H1 (cell line): Measurements from ENCODE around the gene VSX1. TPM values are rescaled to one million over a fixed set of nuclear protein-coding genes. Genes with fewer than 3 reads are reported as not detected.

Source experiments
- CTCF ChIA-PET: fragments of 300-600 bp; sonication (Branson Sonifier 250); formaldehyde crosslinking; loops from one replicate; lab custom pipeline; 2021; ENCODE audit not compliant: partially characterized antibody; lab: Charles Lee
- POLR2A ChIA-PET: fragments of 300-600 bp; sonication (Branson Sonifier 250); formaldehyde crosslinking; loops from one replicate; lab custom pipeline; 2021; ENCODE audit warnings: inconsistent platforms; ENCODE audit not compliant: partially characterized antibody; lab: Charles Lee
- DNase-seq, 2 experiments: peaks; one replicate each; pipeline versions ENCODE4 v3.0.0 to v3.0.0-alpha.2; 2010 to 2022; ENCODE audit warnings: low spot score in 2 of 2, low read depth in 1 of 2, mixed read lengths in 1 of 2
- FAIRE-seq: peaks from 2 replicates; lab custom pipeline; 2011; peaks lifted over from hg19 to GRCh38; lab: Jason Lieb, UNC
- H2AFZ ChIP-seq: 2 replicates; pipeline ENCODE4 v1.8.1; 2012; ENCODE audit warnings: low read length, inconsistent platforms
- H2AK5ac ChIP-seq: 2 replicates; pipeline ENCODE4 v1.6.1; 2013; ENCODE audit warnings: low read depth, low read length
- H2BK120ac ChIP-seq: replicated peaks from 2 replicates; pipeline ENCODE3; 2013; ENCODE audit warnings: low read depth, low read length, inconsistent platforms
- H2BK12ac ChIP-seq: 2 replicates; pipeline ENCODE4 v1.6.1; 2013; ENCODE audit warnings: low read depth, low read length
- H2BK15ac ChIP-seq: 2 replicates; pipeline ENCODE4 v1.6.1; 2013; ENCODE audit warnings: low read length
- H2BK20ac ChIP-seq: 2 replicates; pipeline ENCODE4 v1.6.1; 2013; ENCODE audit warnings: low read length
- H2BK5ac ChIP-seq: 2 replicates; pipeline ENCODE4 v1.6.1; 2013; ENCODE audit warnings: low read depth, low read length
- H3K14ac ChIP-seq: 2 replicates; pipeline ENCODE4 v1.6.1; 2013; ENCODE audit warnings: inconsistent platforms; ENCODE audit not compliant: insufficient read length
- H3K18ac ChIP-seq: 2 replicates; pipeline ENCODE4 v1.6.1; 2013; ENCODE audit warnings: low read length; ENCODE audit errors: extremely low read depth
- H3K23ac ChIP-seq: 2 replicates; pipeline ENCODE4 v1.6.1; 2013; ENCODE audit warnings: inconsistent platforms; ENCODE audit not compliant: insufficient read length
- H3K23me2 ChIP-seq: 2 replicates; pipeline ENCODE4 v1.6.1; 2013; ENCODE audit warnings: low read depth, low read length
- H3K27ac ChIP-seq: 2 replicates; pipeline ENCODE4 v1.6.1; 2011; ENCODE audit warnings: low read depth, low read length, inconsistent platforms
- H3K27me3 ChIP-seq, 4 experiments: replicated peaks in 1 of 4; 1 replicate in 1 of 4; 2 replicates in 3 of 4; pipeline versions ENCODE4 v1.6.1 to v1.8.1; 2011 to 2013; ENCODE audit warnings: low read length in 3 of 4, mild to moderate bottlenecking in 3 of 4, inconsistent platforms in 2 of 4, mixed read lengths in 2 of 4, moderate library complexity in 1 of 4; ENCODE audit not compliant: control insufficient read depth in 3 of 4, insufficient read depth in 3 of 4; ENCODE audit errors: extremely low read depth in 1 of 4
- H3K36me3 ChIP-seq, 4 experiments: 2 replicates each; pipeline versions ENCODE4 v1.6.1 to v1.8.1; 2011 to 2013; ENCODE audit warnings: mild to moderate bottlenecking in 4 of 4, low read length in 3 of 4, moderate library complexity in 2 of 4, control low read depth in 1 of 4, inconsistent platforms in 1 of 4; ENCODE audit not compliant: insufficient read depth in 4 of 4, control insufficient read depth in 2 of 4
- H3K4ac ChIP-seq: replicated peaks from 2 replicates; pipeline ENCODE3; 2013; ENCODE audit warnings: low read length, low read depth, mixed read lengths, inconsistent platforms; ENCODE audit not compliant: insufficient read length
- H3K4me1 ChIP-seq, 4 experiments: replicated peaks in 1 of 4; 1 replicate in 1 of 4; 2 replicates in 3 of 4; pipeline versions ENCODE4 v1.6.1 to v1.8.1; 2011 to 2013; ENCODE audit warnings: low read length in 3 of 4, inconsistent platforms in 2 of 4, mixed read lengths in 1 of 4; ENCODE audit not compliant: insufficient read depth in 4 of 4, control insufficient read depth in 3 of 4
- H3K4me2 ChIP-seq, 2 experiments: 2 replicates each; pipeline versions ENCODE4 v1.6.1 to v1.8.1; 2011 to 2013; ENCODE audit warnings: low read depth in 2 of 2, low read length in 2 of 2, control low read depth in 1 of 2, inconsistent platforms in 1 of 2, mild to moderate bottlenecking in 1 of 2; ENCODE audit not compliant: insufficient read depth in 1 of 2
- H3K4me3 ChIP-seq, 4 experiments: fragments of 200-600, 300-600 bp in 1 of 4; sonication (generic), shearing (Covaris generic), sonication (Bioruptor Twin) in 1 of 4; 2 replicates each; pipeline versions ENCODE4 v1.5.1 to v1.8.1; 2011 to 2016; ENCODE audit warnings: low read length in 4 of 4, low read depth in 3 of 4, control low read depth in 2 of 4, inconsistent platforms in 2 of 4, mild to moderate bottlenecking in 2 of 4, mixed read lengths in 1 of 4, moderate library complexity in 1 of 4; ENCODE audit not compliant: insufficient read depth in 2 of 4; ENCODE audit errors: extremely low read depth in 1 of 4
- H3K56ac ChIP-seq: replicated peaks from 2 replicates; pipeline ENCODE3; 2013; ENCODE audit warnings: low read depth, mild to moderate bottlenecking, mixed read lengths, low read length, inconsistent platforms; ENCODE audit not compliant: insufficient read length
- H3K79me1 ChIP-seq: 2 replicates; pipeline ENCODE4 v1.6.1; 2013; ENCODE audit warnings: low read depth, low read length, control low read depth
- H3K79me2 ChIP-seq, 2 experiments: 2 replicates each; pipeline versions ENCODE4 v1.6.1 to v1.8.1; 2012 to 2013; ENCODE audit warnings: low read length in 2 of 2, mild to moderate bottlenecking in 2 of 2, inconsistent platforms in 1 of 2; ENCODE audit not compliant: insufficient read depth in 2 of 2, control insufficient read depth in 1 of 2
- H3K9ac ChIP-seq, 4 experiments: replicated peaks in 1 of 4; 1 replicate in 1 of 4; 2 replicates in 3 of 4; pipeline versions ENCODE4 v1.6.1 to v1.8.1; 2011 to 2013; ENCODE audit warnings: low read depth in 3 of 4, low read length in 3 of 4, control low read depth in 2 of 4, mild to moderate bottlenecking in 2 of 4, moderate library complexity in 2 of 4, inconsistent platforms in 1 of 4; ENCODE audit errors: extremely low read depth in 1 of 4
- H3K9me3 ChIP-seq, 2 experiments: 2 replicates each; pipeline versions ENCODE4 v1.6.1 to v1.8.1; 2012 to 2013; ENCODE audit warnings: mild to moderate bottlenecking in 2 of 2, moderate library complexity in 2 of 2, control low read depth in 1 of 2, inconsistent platforms in 1 of 2, low read depth in 1 of 2, low read length in 1 of 2, mixed read lengths in 1 of 2; ENCODE audit not compliant: insufficient read depth in 2 of 2
- H4K20me1 ChIP-seq, 2 experiments: replicated peaks in 1 of 2; 2 replicates each; pipeline versions ENCODE3 to v1.8.1; 2011 to 2013; ENCODE audit warnings: inconsistent platforms in 2 of 2, low read length in 2 of 2, mild to moderate bottlenecking in 1 of 2; ENCODE audit not compliant: insufficient read depth in 2 of 2, control insufficient read depth in 1 of 2
- H4K5ac ChIP-seq: 2 replicates; pipeline ENCODE4 v1.6.1; 2013; ENCODE audit warnings: low read length, low read depth, mixed read lengths, inconsistent platforms; ENCODE audit not compliant: insufficient read length
- H4K8ac ChIP-seq: 2 replicates; pipeline ENCODE4 v1.8.0; 2013; ENCODE audit warnings: mild to moderate bottlenecking, moderate library complexity, low read length, inconsistent platforms; ENCODE audit not compliant: insufficient read depth; ENCODE audit errors: extremely low read depth
- H4K91ac ChIP-seq: replicated peaks from 2 replicates; pipeline ENCODE3; 2013; ENCODE audit warnings: low read length, mixed read lengths, inconsistent platforms; ENCODE audit not compliant: insufficient read length
- CBX5 ChIP-seq: fragments of 300-800, 300-1000 bp; sonication (generic); IDR thresholded peaks from 2 replicates; pipeline ENCODE4 v1.7.1; 2016; ENCODE audit warnings: antibody characterized with exemption, low read length, low read depth
- CEBPB ChIP-seq: IDR thresholded peaks from 2 replicates; pipeline ENCODE4 v1.6.1; 2012; ENCODE audit warnings: low read depth, low read length
- CREB1 ChIP-seq: IDR thresholded peaks from 2 replicates; pipeline ENCODE4 v1.6.1; 2012; ENCODE audit warnings: inconsistent platforms
- EGR1 ChIP-seq: IDR thresholded peaks from 2 replicates; pipeline ENCODE4 v1.6.1; 2011; ENCODE audit warnings: low read depth, low read length, borderline replicate concordance
- HDAC6 ChIP-seq: IDR thresholded peaks from one replicate; pipeline ENCODE4 v1.7.1; 2012; ENCODE audit warnings: low read depth, mild to moderate bottlenecking, inconsistent platforms, low read length, moderate library complexity
- JUN ChIP-seq: IDR thresholded peaks from 2 replicates; pipeline ENCODE4 v1.6.1; 2011; ENCODE audit warnings: low read depth, mild to moderate bottlenecking, improper control_type of control experiment, low read length
- POLR2A ChIP-seq, 2 experiments: IDR thresholded peaks; 1 replicate in 1 of 2; 2 replicates in 1 of 2; pipeline ENCODE4 v1.6.1; 2011; ENCODE audit warnings: low read depth in 2 of 2, low read length in 2 of 2, mild to moderate bottlenecking in 2 of 2; ENCODE audit errors: control extremely low read depth in 1 of 2
- POU5F1 ChIP-seq: IDR thresholded peaks from 2 replicates; pipeline ENCODE4 v1.6.1; 2011; ENCODE audit warnings: low read depth, mild to moderate bottlenecking, low read length, moderate library complexity
- SAP30 ChIP-seq: fragments of 300-600 bp; sonication (generic); IDR thresholded peaks from 2 replicates; pipeline ENCODE4 v1.7.1; 2012; ENCODE audit warnings: low read length, moderate library complexity, mild to moderate bottlenecking, inconsistent platforms; ENCODE audit not compliant: insufficient read depth, insufficient replicate concordance
- YY1 ChIP-seq: IDR thresholded peaks from 2 replicates; pipeline ENCODE4 v1.6.1; 2011; ENCODE audit warnings: low read depth, mild to moderate bottlenecking, low read length
- WGBS, 2 experiments: shearing (Covaris generic) in 1 of 2; methylation state at CpG; one replicate each; pipeline versions ENCODE4 v1.1.6 to v1.1.7; 2013 to 2015; ENCODE audit warnings: low lambda C conversion rate in 2 of 2, mixed read lengths in 2 of 2, inconsistent platforms in 1 of 2, low coverage in 1 of 2, missing lambda C conversion rate in 1 of 2; ENCODE audit not compliant: insufficient replicate concordance in 2 of 2, insufficient coverage in 1 of 2, insufficient read length in 1 of 2; ENCODE audit errors: extremely low coverage in 1 of 2, missing lambda C conversion rate in 1 of 2; 5-methylcytosine and 5-hydroxymethylcytosine counted together
- polyA plus RNA-seq, 7 experiments: library from polyadenylated mRNA; depleted of rRNA in 3 of 7; stranded (reverse) in 5 of 7; unstranded in 2 of 7; fragments of >200 nt in 5 of 7; fragments of 200-250 nt in 2 of 7; gene quantifications; 1 replicate in 5 of 7; 2 replicates in 1 of 7; 4 replicates in 1 of 7; pipeline versions ENCODE4 v1.2.1 to v1.2.3, GENCODE V29; 2011 to 2013; ENCODE audit warnings: missing spikeins in 2 of 7, mixed read lengths in 2 of 7
- total RNA-seq: library from RNA; stranded (reverse); fragmentation: NEBNext Ultra II Directional; extraction: Animal tissue kit (Norgen Biotek cat#: 25700); gene quantifications from 2 replicates; pipeline ENCODE4 v1.2.1, GENCODE V29; 2021

VSX1 gene
- total and polyA plus RNA-seq, 2 of the 8 experiments (the other 6 are each of a cell fraction or from before 2014, with no cell fraction given): 0.14 TPM; not detected in 1

- no peak overlapping the region for H3K18ac ChIP-seq
- no peak overlapping the region for H2BK20ac ChIP-seq
- no peak overlapping the region for H3K4me2 ChIP-seq
- H3K9me3 ChIP-seq: no peaks in the 10 kb centered on the region
- TF ChIP-seq HDAC6 (no peak), EGR1 (no peak), JUN (no peak), POU5F1 (no peak), SAP30 (no peak), CREB1 (no peak), YY1 (no peak), CBX5 (no peak), POLR2A (IDR thresholded peaks at IDR 0.05; ENCODE audit: control extremely low read depth in 1 of 2, low read depth in 2 of 2, low read length in 2 of 2) (no peak), CEBPB (no peak)
- TF ChIP-seq, all 59 proteins: peak for 0
- H2BK5ac ChIP-seq: no peak overlapping the region
- no peak overlapping the region for H3K23ac ChIP-seq
- no peaks in the 10 kb centered on the region for H3K27me3 ChIP-seq
- H3K23me2 ChIP-seq: no peaks in the 10 kb centered on the region
- H2AFZ ChIP-seq: no peak overlapping the region
- no peak overlapping the region for H2BK15ac ChIP-seq
- H4K91ac ChIP-seq: no peak overlapping the region
- H3K36me3 ChIP-seq: no peaks in the 10 kb centered on the region
- H3K27ac ChIP-seq: no peak overlapping the region
- FAIRE-seq: no peak
- no peak overlapping the region for H4K5ac ChIP-seq
- H3K4ac ChIP-seq: no peak overlapping the region
- WGBS, 2 experiments: 84% methylated on average over 3 of the region's 3 CpGs; no CpG with 5 or more reads in 1 of the 2 experiments
- no peaks in the 10 kb centered on the region for H3K4me1 ChIP-seq
- no peaks in the 10 kb centered on the region for H4K20me1 ChIP-seq
- H3K56ac ChIP-seq: no peak overlapping the region
- no peak overlapping the region for H3K14ac ChIP-seq
- H4K8ac ChIP-seq: no peak overlapping the region
- no peaks in the 10 kb centered on the region for H3K79me2 ChIP-seq
- H3K79me1 ChIP-seq: no peaks in the 10 kb centered on the region
- DNase-seq: peak in 1 of 2 experiments; percentile 14
- ChIA-PET CTCF (interaction anchor here (0.6 to 1.2 kb wide), 2 partner anchors 13 to 569 kb away, joined by 3 to 4 read pairs; no protein-coding TSS in a partner anchor), POLR2A (no interaction called here)
- no peak overlapping the region for H2AK5ac ChIP-seq
- H3K9ac ChIP-seq: no peak overlapping the region
- no peak overlapping the region for H3K4me3 ChIP-seq
- no peak overlapping the region for H2BK12ac ChIP-seq
- no peak overlapping the region for H2BK120ac ChIP-seq
Measured at GRCh38 chr20:25125636-25126035, 43.7 kb upstream of the VSX1 start.
